GM19023 (cell line): Measurements from ENCODE around the gene SEMA4G.
"Not testable (repeated sequence)": the region's sequence is repeated elsewhere in the genome, so short reads cannot be mapped to it uniquely, and the experiment has no call there.

ENCODE experiments used
- ATAC-seq: cut with Tn5 transposase; IDR thresholded peaks from one replicate; pipeline ENCODE4 v1.9.1; 2021; ENCODE audit warnings: mild to moderate bottlenecking, moderate library complexity; ENCODE audit not compliant: unreplicated experiment

The SEMA4G gene

DNA sequence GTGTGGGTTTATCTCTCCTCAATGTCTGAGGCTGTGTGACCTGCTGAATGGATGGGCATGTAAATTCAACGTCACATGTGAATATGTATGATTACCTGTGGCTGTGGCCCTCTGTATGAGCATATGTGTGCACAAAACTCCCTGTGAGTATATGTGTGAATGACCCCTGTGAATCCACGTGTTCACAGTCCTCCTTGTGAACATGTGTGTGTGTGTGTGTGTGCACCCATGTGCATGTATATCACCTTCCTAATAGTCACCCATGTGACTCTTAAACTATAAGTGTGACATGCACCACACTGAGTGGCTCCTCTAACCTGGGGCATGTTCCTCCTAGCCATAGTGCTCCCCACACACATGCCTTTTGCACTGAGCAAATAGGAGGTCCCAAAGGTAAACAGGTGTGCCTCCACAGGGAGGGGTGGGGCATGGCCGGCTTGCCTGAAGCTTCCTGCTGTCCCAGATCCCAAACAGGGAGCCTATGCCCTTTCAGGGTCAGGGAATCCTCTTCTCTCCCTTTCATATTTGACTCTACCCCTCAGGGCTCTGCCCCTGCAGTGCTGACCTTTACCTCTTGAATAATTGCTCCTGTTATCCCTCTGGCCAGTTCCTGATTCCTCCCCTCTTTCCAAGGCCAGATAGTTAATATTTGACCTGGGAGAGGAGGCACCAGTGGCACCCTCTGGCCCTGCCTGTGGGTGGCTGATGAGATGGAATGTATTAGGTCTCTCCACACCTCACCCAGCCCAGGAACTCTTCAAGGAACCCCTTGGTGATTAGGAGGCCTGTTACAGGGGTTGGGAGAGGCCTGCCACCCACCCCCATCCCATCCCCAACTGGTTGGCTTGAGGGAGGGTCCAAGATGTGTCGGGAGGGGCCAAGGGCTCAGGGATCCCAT, 1.9 kb downstream of the SEMA4G start:
- ATAC-seq, result no peak

DNA sequence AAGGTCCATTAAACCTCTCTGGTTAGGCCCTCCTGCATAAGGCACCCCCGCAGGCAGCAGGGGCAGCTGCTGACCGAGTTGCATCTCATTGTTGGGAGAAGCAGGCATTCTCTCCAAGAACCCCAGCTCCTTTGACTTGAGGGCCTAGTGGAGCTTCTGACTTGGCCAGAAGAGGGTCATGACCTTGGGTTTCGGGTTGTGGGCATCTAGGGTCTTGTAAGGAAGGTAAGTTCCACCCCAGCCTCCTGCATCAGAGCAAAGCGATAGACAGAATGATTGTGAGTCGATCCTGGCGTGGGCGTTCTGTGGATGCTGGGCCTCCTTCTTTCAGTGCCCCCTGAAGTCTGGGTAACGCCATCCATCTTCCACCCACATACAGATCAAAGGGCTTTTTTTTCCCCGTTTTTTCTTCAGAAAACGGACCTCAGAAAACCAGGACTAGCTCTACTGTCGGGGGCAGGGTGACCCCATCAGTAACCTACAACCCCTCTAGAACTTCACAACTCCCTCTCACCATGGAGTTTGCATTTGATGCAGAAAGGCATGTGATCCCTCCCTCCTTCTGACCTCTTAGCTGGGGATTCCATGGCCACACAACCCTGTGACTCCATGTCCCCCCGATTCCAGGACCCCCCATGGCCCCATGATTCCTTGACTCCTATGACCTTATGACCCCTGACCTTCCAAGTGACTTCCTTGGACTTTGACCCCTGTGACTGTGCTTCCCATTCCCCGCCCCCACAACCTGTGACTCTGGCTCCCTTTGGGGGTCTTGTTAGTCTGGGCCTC, 3.0 kb downstream of the SEMA4G start:
- no peak for ATAC-seq

DNA sequence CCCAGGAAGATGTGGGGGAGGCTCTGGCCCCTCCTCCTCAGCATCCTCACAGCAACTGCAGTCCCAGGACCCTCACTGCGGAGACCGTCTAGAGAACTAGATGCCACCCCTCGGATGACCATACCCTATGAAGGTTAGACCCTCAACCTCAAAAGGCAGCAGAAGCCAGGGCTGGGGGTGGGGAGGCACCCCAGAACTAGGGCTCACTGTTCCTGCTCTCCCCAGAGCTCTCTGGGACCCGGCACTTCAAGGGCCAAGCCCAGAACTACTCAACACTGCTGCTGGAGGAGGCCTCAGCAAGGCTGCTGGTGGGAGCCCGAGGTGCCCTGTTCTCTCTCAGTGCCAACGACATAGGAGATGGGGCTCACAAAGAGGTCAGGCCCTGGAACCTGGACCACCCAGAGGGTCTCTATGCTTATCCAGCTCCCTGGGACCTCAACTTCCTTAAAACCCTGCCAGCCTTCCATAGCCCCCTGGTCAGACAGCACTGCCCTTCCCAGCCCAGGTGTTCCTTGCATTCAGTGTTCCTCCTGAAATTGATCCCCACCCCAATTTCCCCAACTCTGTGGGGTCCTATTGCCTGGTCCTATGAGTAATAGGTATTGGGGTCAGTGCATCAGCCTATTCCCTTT, 3.7 kb downstream of the SEMA4G start:
- no peak for ATAC-seq

DNA sequence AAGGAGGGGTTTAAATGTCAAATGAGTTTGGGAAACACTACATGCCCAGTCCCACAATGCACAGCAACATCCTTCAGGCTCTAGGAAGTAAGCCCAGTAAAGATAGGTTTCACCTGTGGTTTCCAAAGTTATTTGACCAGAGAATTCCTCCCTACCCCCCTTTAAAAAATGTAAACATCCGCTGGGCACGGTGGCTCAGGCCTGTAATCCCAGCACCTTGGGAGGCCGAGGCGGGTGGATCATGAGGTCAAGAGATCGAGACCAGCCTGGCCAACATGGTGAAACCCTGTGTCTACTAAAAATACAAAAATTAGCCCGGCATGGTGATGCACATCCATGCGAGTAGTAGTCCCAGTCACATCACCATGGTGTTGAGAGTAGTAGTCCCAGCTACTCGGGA, 6.1 kb downstream of the SEMA4G start:
- ATAC-seq, result not testable (repeated sequence)

DNA sequence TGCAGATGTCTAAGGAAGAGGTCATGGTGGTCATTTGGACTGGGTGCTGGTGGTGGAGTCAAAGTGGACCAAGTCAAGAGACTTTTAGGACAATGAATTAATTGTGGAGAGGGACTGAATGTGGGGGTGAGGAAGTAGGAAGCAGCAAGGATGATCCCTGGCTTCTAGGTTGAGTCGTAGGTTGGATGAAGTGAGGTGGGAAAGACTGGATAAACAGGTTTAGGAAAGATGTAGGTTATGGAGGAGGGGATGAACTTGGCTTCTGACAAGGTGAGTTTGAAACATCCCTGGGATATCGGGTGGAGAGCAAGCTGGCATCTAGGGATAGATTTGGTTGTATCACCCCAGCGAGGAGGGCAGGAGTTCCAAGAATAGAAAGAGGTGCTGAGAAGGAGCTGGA, 7.6 kb downstream of the SEMA4G start:
- no peak for ATAC-seq

DNA sequence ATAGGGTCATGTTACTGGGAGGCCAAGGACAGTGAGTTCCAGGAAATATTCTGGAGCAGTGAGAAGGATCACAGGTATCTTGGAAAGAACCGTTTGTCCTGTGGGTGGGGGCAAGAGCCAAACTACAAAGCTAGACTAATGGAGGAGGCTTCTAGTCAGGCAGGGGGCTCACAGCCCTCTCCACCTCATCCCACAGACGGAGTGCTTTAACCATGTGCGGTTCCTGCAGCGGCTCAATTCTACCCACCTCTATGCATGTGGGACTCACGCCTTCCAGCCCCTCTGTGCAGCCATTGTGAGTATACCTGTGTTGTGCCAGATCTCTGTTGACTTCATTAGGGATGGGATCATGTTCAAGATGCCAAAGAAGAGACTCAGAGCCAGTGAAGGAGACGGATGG, 8.1 kb downstream of the SEMA4G start:
- no peak for ATAC-seq

DNA sequence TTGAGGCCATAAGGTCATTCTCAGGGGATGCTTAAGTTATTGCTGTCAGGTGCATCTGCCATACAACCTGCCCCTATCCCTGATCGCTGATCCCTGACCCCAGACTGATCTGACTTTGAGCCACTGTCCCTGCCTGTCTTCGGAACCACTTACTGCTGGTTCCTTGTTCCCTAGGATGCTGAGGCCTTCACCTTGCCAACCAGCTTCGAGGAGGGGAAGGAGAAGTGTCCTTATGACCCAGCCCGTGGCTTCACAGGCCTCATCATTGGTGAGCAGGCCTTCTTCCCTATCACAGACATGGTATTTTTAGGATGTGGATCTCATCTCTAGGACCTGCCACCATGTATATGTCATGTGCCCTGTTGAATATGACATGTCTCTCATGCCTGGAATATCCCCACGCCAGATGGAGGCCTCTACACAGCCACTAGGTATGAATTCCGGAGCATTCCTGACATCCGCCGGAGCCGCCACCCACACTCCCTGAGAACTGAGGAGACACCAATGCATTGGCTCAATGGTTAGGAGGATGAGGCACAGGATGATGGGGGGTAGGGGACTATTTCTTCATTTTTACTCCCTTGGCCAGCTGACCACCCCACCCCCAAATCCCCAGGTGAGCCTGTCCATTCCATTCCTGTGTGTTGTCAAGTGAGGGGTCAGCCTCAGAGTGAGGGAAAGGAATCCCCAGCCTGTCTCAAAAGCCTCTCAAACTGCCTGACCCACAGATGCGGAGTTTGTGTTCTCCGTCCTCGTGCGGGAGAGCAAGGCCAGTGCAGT, 9.0 kb downstream of the SEMA4G start:
- no peak for ATAC-seq

DNA sequence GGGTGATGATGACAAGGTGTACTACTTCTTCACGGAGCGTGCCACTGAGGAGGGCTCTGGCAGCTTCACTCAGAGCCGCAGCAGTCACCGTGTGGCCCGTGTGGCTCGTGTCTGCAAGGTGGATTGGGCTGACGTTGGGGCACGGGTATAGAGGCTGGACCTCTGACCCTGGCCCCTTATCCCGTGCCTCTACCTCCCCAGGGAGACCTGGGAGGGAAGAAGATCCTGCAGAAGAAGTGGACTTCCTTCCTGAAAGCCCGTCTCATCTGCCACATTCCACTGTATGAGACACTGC, 9.5 kb downstream of the SEMA4G start:
- ATAC-seq, result no peak

DNA sequence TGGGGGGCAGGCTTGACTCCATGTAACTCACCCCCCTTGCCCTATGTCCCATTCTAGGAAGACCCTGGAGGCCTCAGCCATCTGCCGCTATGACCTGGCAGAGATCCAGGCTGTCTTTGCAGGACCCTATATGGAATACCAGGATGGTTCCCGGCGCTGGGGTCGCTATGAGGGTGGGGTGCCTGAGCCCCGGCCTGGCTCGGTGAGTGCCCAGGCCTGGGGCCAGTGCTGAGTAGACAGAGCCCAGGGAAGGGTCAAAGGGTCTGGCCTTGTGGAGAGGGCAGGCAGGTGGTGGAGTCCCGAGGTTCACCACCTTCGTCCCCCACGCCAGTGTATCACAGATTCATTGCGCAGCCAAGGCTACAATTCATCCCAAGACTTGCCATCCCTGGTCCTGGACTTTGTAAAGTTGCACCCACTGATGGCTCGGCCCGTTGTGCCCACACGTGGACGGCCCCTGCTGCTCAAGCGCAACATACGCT, 10.5 kb downstream of the SEMA4G start:
- no peak for ATAC-seq

DNA sequence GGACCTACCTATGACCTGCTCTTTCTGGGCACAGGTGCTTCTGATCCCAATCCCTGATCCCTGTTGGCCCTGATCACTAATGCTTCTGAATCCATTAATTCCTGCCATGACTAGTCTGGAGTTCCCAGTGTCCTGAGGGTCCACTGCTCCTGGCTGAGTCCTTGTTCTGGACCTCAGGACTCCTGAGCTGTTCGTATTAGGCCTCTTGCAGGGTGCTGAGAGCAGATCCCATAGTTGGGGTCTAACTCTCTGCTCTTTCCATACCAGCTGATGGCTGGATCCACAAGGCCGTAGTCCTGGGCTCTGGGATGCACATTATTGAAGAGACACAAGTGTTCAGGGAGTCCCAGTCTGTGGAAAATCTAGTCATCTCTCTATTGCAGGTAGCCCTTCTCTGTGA, 11.0 kb downstream of the SEMA4G start:
- ATAC-seq, result no peak

DNA sequence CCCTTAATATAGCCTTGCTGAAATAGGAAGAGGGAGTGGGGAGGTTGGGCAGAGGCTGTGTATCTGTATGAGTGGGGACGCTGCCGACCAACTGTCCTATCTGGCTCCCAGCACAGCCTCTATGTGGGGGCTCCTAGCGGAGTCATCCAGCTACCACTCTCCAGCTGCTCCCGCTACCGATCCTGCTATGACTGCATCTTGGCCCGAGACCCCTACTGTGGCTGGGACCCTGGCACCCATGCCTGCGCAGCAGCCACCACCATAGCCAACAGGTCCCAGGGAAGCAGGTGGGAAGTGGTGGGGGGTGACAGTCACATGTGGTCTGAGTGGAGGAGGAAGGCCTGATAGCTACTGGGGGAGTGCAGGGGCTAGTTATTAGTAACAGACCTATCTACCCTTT, 11.4 kb downstream of the SEMA4G start:
- ATAC-seq, result no peak

DNA sequence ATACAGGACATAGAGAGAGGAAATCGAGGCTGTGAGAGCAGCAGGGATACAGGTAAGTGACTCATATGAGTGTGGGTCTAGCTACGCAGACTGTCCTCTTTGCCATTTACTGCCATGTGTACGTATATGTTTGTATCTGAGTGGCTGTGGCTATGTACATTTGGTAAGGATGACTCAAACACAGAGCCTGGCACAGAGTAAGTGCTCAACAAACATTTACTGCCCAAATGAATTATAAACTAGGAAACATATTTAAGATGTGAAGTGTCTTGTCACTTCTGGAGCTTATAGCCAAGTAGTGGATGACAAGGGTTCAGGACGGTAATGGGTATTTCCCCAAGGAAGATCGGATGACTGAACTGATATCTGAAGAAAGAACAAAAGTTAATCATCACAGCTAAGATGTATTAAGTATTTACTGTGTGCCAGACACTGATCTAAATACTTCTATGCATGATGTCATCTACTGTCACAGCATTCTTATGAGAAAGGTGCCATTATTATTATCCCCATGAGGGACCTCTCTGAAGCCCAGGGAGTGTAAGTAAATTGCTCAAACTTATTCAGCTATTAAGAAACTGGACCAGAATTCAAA, 12.0 kb downstream of the SEMA4G start:
- ATAC-seq, result no peak

DNA sequence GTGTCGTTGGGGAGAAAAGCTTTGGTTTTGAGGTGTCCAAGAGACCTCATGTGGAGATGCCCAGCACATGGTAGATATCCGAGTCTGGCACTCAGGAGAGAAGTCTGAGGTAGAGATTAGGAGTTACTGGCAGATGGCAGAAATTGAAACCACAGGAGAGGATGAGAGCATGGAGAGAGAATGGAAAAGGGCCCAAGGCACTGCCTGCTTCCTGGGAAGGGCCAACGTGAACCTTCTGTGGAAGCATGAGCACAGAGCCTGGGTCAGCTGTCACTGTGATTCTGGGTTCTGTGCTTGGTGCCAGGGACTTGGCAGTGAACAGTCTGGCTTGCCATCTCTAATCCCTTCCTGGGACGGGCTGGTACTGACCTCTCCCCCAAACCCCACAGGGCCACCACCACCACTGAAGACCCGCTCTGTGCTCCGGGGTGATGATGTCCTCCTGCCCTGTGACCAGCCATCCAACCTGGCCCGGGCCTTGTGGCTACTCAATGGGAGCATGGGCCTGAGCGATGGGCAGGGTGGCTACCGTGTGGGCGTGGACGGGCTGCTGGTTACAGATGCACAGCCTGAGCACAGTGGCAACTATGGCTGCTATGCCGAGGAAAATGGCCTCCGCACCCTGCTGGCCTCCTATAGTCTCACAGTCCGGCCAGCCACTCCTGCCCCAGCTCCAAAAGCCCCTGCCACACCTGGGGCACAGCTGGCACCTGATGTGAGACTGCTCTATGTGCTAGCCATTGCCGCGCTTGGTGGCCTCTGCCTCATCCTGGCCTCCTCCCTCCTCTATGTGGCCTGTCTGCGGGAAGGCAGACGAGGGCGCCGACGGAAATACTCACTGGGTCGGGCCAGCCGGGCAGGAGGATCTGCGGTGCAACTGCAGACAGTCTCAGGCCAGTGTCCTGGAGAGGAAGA, 13.9 kb downstream of the SEMA4G start:
- ATAC-seq, result no peak

DNA sequence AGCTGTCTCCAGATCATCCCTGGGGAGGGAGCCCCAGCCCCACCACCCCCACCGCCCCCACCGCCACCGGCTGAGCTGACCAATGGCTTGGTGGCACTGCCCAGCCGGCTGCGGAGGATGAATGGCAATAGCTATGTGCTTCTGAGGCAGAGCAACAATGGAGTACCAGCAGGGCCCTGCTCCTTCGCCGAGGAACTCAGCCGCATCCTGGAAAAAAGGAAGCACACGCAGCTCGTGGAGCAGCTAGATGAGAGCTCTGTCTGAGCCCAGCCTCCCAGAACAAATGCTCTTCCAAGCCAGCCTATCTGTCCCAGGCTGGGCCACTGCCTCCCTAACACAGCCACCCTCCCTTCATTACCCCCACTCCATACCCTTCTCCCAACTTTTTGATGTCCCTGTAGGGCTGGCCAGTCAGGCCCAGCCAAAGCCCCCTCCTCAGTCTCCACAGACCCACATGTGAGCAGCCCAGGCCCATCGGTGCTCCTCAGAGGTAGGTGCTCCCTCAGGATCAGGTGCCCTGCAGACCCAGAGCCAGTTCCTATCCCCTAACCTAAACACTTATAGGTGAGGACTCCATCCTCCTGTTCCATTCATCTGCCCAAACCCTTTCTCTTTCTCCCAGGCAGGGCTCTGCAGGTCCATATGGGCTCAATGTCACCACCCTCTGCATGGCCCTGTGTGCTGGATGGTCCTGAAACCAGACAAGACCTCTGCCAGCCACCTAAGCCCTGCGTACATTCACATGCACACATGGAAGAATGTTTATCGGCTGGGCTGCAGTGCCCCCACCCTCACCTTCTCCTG, 14.8 kb downstream of the SEMA4G start:
- ATAC-seq, result no peak

DNA sequence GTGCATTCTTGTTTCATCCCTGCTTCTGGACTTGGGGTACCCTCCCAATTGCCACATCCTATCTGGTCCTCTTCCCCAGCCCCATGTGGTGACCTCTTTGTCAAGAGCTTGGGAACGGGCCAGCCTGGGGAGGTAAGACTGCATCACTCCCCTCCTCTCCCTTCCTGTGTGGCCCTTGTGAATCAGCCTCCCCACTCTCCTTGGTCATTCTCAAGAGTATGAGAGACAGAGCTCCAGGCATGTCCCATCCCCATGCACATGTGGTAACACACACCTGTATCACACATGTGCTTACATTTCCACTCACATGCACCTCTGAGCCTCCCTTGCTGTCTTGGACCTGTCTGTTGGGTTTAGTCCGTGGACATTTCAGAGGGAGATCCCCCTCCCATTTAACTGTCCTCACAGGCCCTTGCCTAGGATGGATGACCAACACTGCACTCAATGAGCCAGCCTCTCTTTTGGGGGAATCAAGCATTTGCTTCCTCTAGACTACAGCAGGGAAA, 15.4 kb downstream of the SEMA4G start:
- ATAC-seq, result no peak

DNA sequence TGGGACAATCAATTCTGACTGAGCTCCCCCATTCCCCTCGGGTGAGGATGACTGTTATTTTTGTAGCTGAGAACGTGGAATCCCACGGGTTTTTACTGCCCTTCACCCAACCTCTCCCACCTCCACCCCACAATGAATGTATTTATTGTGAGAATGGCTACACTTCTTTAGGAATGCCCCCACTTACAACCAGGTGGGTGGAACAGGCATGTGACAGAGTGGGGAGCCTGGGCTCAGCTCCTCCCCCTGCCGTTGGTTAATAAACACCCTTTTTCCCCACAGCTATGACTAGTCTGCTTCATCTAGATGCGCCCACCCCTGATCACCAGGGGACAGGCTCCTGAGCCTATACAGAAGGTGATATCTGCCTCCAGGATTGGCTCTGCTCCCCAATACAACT, 16.0 kb downstream of the SEMA4G start:
- no peak for ATAC-seq

DNA sequence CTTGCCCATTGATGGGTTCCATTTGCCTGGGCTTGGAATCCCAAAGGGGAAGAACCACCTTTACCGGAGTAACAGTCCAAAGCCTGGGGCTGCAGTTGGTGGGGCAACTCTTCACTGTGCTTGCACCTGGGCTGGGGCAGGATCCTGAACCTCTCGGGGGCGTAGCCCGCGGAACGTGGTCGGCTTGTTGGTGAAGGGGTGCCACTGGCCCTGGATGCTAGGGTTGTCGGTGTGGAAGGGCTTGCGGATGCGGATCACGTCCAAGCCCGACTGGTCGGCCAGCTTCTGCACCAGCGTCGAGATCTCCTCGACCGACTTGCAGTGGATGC, 17.3 kb downstream of the SEMA4G start:
- no peak for ATAC-seq

DNA sequence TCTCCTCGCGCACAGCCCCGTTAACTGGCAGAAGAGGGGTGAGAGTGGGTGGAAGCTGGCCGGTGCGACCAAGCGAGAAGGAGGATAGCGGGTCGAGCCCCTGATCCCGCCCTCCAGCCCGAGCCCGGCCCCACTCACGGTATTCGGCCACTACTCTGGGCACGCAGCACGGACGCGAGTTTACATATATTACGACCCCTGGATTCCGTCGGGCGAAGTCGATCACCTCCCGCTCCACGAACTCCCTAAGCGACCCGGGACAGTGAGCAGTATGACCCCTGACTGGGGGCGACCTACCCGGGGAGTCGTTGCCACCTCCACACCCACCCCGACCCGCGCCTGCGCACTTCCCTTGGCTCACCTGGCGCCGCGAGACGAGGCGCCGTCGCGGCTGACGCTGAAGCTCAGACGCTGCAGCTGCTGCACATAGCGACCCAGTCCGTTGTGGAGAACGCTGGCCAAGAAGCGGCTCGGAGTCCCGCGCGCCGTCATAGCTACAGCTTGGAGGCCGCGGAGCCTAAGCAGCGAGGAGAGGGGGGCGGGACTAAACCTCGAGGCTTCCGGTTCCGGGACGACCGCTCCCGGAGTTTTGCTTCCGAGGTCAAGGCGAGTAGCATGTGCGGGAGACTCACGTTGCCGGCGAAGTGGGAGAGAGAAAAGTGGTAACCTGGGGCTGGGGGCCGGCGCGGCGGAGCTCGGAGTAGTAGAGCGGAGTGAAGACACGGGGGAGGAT, 17.8 kb downstream of the SEMA4G start, which contains the start of the genes MRPL43 and TWNK:
MRPL43 (minus strand) TSS at position 546 of the 733 bp plus-strand sequence; CDS start at position 492, 54 bp downstream.
TWNK (plus strand) TSS at position 592 of the 733 bp plus-strand sequence. CDS start 668 bp downstream, outside the sequence.
- peak; percentile 90 for ATAC-seq
